Adrenal gland (tissue), 5 donors: ENCODE data around the gene ATG10.

ENCODE experiments used
- CTCF ChIP-seq, 6 experiments: fragments of 450-650 bp in 4 of 6; fragments of 200-600 bp in 2 of 6; sonication (generic) in 1 of 6; IDR thresholded peaks; 1 replicate in 5 of 6; 2 replicates in 1 of 6; pipeline versions ENCODE4 v1.5.1 to v1.8.0; 2016 to 2021; ENCODE audit warnings: antibody characterized with exemption in 6 of 6, mild to moderate bottlenecking in 2 of 6, moderate library complexity in 1 of 6
- POLR2A ChIP-seq, 2 donors: fragments of 450-650 bp; IDR thresholded peaks; one replicate each; pipeline ENCODE4 v1.6.1; 2017; ENCODE audit warnings: antibody characterized with exemption in 2 of 2, mild to moderate bottlenecking in 2 of 2, moderate library complexity in 1 of 2
- donor health status: DM: no; HTN: no; CAD: no.

- TF ChIP-seq CTCF (IDR thresholded peaks at IDR 0.05) (no peak), POLR2A (IDR thresholded peaks at IDR 0.05) (no peak)
These were observed 323.3 kb downstream of the ATG10 start for GRCh38 chr5:82295144-82295543.
